NB4 (cell line): ENCODE measurements around the gene LRRC55.

Source experiments
- POLR2A ChIP-seq: IDR thresholded peaks from 2 replicates; pipeline ENCODE4 v1.6.1; 2011; ENCODE audit warnings: mild to moderate bottlenecking; ENCODE audit not compliant: insufficient read length; ENCODE audit errors: extremely low read depth
- TF ChIP-seq, protein P1 (sequence below): IDR thresholded peaks from one replicate; pipeline ENCODE4 v1.5.1; 2012; ENCODE audit warnings: low read depth, low read length
- TF ChIP-seq, protein P2 (sequence below): IDR thresholded peaks from 2 replicates; pipeline ENCODE4 v1.6.1; 2011; ENCODE audit warnings: low read depth, low read length

DNA sequence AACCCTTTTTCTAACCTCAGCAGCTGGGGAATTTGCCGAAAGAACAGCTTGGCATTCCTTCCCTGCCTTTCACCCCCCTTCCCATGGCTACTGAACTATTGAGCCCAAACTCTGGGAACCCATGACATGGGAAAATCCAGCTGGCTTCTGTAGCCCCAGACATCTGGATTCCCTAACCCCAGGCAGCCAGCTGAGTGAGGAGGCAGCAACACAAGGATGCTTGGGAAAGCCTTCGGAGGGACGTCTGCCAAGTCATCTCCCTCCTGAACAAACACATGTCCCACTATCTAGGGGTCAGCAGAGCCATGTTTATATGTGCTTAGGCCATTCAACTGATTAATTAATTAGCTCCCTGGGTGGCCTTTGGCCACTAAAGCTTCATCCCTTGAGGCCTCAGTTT is 21.6 kb downstream of the LRRC55 start:
- TF ChIP-seq, protein P1, sequence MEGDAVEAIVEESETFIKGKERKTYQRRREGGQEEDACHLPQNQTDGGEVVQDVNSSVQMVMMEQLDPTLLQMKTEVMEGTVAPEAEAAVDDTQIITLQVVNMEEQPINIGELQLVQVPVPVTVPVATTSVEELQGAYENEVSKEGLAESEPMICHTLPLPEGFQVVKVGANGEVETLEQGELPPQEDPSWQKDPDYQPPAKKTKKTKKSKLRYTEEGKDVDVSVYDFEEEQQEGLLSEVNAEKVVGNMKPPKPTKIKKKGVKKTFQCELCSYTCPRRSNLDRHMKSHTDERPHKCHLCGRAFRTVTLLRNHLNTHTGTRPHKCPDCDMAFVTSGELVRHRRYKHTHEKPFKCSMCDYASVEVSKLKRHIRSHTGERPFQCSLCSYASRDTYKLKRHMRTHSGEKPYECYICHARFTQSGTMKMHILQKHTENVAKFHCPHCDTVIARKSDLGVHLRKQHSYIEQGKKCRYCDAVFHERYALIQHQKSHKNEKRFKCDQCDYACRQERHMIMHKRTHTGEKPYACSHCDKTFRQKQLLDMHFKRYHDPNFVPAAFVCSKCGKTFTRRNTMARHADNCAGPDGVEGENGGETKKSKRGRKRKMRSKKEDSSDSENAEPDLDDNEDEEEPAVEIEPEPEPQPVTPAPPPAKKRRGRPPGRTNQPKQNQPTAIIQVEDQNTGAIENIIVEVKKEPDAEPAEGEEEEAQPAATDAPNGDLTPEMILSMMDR, result no peak
- no peak for TF ChIP-seq POLR2A
- TF ChIP-seq, protein P2, sequence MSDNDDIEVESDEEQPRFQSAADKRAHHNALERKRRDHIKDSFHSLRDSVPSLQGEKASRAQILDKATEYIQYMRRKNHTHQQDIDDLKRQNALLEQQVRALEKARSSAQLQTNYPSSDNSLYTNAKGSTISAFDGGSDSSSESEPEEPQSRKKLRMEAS, result no peak
